Activated CD4-positive, alpha-beta T cell treated with anti-CD3 and anti-CD28 coated beads, Interleukin-2, amount 50 U/mL, for 4 hours (primary cell): ENCODE measurements around the gene MGAT2.
"Not testable (repeated sequence)": the region's sequence is repeated elsewhere in the genome, so short reads cannot be mapped to it uniquely, and the experiment has no call there.

ENCODE experiments used
- DNase-seq, 2 experiments: peaks; one replicate each; pipeline ENCODE4 v3.0.0-alpha.2; 2020

MGAT2 gene

DNA sequence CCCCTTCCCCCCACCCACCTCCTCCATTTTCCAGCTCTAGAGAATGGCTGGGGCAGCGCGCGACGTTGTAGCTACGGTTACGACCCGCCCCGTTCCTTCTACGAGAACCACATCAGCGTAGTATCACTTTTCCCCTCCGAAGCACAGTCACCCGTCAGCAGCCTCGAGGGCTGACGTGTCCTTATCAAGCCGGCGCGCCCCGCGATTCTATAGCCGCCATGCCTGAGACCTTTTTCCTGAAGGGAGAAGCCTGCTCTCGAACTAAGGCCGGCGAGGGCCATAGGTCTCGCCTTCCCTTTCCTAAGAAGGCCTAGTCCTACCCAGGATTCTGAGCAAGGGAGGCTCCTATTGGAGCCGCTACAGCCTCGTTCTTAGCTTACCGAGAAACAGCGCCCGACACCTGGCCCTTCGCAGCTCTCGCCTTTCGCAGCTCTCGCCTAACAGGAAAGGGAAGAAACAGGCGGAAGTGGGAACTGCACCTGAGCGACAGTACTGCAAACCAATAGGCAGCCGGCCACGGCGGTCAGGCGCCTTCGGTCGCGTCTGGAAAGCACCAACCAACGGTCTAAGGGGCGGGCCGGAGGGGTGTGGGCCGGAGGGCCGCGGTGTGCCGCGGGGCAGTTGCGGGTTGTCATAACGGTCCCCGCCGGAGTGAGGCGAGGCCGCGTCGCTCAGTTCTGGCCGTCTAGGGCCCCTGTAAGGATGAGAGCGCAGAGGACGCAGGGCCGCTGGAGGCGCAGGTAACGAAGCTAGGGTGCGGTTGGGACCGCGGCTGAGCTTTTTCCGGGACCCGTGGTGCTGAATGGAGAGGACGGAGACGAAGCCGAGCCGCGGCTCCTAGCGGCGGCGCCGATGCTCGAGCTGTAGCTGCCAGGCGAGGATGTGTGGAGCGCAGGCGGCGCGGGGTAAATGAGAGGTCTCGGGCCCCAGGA, at the start of gene MGAT2, which contains the start of gene RPL36AL:
Gene MGAT2, plus strand, starts transcription at position 618 of the 932 bp plus-strand sequence. CDS start 470 bp downstream, outside the sequence.
Gene RPL36AL, minus strand, starts transcription at position 445 of the 932 bp plus-strand sequence. CDS start 1,522 bp downstream, outside the sequence.
- peak; percentile 88 to 90 for DNase-seq

DNA sequence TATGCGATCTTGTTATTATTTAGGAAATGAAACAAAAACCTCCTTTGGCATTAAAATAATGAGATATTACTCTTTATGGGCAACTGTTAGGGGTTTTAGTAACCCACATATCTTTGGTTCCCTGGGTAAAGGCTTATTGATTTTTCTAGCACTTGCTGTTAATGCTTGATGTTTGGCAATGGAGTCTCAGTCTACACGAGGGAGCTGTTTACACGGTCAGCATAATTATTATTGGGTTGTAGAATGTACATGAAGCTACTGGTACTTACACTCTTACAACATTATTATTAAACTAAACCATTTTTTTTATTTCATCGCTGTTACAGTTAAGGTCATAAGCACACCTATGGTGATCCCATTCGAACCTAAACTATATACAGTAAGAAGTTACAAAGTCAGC, 46.6 kb upstream of the MGAT2 start:
- no peak for DNase-seq

DNA sequence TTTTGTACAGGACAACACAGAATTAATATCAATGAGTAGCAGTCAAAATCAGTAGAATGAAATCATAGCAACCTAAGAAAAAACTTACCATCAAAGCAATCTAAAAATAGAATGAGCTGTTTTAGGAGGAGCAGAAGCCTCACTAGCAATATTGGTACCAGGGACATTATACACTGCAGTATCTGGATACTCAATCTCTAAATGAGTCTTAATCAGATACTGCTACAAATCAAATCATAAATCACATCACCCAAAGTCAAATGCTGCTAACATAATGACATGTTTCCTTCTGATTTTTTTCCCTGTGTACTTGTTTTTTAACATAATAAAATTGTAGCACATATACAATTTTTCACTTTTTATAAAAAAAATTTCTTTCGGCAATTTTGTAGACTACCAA, 42.5 kb upstream of the MGAT2 start:
- no peak for DNase-seq

DNA sequence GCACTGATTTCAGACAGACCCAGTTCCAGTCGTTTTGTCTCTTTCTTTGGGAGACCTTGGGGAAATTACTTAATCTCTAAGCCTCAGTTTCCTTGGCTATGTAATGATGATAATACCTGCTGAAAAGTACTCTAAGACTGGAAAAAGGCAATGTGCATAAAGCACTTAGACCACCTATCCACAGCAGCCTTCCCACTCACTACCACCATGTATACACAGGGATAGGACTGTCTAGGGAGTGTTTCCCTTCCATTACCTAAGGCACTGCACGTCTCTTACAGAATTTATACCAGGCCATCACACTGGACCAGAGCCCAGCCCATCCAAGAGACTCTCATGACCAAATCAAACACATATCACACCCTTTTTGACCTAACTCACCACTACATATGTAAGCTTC, 40.8 kb upstream of the MGAT2 start:
- no peak for DNase-seq

DNA sequence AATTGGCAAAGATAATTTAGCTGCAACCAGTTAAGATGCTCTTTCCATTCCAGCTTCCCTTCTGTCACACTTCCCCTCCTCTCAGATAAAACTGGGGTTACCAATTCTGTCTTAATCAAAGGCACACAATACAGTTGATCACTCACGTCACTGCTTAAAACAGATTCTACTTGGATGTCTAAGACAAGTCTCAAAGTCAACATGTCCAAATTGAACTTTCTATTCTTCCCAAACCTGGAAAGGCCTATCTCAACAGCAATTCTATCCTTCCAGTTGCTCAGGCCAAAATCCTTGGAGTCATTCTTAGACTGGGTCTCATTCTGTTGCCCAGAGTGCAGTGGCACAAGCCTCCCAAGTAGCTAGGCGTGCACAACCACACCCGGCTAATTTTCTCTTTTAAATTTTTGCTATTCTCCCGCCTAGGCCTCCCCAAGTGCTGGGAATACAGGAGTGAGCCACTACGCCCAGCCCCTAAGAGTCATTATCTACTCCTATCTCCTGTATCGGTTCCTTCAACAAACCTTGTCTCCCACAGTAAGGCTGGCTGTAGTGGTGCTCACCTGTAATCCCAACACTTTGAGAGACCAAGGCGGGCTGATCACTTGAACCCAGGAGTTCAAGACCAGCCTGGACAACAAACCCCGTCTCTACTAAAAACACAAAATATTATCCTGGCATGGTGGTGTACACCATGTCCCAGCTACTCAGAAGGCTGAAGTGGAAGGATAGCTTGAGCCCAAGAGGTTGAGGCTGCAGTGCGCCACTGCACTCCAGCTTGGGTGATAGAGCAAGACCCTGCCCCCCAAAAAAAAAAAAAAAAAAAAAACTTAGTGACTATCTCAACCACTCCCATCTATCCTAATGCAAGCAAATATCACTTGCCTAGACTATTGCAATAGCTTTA, 39.1 kb upstream of the MGAT2 start:
- DNase-seq, result no peak

DNA sequence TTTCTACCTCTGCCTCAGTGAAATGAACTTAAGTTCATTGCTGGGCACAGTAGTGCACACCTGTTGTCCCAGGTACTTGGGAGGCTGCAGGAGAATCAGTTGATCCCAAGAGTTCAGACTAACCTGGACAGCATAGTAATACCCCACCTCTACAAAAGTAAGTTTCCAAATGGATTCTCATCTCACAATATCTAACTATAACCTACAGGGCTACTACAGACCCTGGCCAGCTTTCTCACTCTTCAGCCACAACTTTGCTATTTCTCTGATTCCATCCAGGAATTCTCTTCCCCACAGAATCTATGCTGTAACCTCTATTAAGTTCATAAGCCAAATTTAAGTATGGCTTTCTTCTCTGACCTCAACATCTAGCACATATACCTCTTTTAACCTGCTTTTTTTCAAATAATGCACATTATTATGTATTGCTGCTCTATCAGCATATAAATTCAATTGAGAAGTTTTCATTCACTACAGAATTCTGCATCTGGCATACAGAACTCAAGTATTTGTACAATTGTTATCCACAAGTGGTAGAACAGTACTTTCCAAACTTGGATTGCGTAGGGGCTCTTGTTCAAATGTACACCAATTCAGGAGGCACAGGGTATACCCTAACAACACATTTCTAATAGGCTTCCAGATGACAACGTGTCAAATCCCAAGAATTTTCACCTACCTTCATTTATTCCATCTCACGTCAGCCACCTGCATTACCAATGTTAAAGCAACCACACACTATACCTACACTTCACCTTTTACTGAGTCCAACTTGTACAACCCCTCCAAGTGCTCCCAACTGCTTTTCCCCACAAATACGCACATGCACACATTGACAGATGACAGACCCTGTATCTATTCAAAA, 38.3 kb upstream of the MGAT2 start:
- no peak for DNase-seq

DNA sequence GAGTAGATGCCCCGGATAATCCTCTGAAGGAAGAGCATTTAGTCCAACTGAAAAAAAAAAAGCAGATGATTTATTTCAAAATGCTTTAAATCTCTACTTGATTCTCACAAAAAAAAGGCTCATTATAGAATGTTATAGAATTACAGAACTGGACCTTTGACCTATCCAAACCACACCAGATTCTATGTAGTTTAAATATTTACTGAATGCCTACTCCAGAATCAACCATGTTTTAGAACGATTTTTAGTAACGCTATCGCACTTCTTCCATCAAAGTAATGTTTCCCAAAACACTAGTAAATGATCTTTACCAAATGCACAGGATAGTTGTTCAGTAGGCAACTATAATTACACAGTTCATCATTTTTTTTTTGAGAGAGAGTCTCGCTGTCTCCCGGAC, 37.0 kb upstream of the MGAT2 start:
- DNase-seq, result no peak

DNA sequence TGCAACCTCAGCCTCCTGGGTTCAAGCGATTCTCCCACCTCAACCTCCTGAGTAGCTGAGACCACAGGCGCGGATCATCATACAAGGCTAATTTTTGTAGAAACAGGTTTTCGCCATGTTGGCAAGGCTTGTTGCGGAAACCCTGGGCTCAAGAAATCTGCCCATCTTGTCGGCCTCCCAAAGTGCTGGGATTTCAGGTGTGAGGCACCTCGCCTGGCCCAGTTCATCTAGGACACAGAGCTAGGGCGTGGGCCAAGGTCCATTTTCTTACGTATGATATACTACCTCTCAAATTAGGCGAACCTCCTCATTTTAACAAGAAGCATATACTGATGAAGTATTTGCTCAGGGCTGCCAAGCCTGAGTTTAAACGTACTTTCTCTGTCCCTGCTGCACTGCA, 36.5 kb upstream of the MGAT2 start:
- DNase-seq, result no peak

DNA sequence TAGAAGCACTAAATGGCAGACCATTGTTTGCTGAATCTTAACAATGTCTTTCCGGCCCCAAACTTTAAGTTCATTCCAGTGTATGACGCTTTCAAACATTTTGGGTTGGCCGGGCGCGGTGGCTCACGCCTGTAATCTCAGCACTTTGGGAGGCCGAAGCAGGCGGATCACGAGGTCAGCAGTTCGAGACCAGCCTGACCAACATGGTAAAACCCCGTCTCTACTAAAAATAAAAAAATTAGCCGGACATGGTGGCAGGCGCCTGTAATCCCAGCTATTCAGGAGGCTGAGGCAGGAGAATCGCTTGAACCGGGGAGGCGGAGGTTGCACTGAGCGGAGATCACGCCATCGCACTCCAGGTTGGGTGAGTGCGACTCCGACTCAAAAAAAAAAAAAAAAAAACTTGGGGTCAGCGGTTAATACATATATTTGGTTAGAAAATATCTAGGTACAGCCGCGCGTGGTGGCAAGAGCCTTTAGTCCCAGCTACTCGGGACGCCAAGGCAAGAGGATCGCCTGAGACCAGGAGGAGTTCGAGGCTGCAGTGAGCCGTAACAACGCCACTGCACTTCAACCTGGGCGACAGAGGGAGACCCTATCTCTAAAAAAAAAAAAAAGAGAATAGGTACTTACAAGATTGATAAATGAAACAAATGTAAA, 35.5 kb upstream of the MGAT2 start:
- not testable (repeated sequence) for DNase-seq

DNA sequence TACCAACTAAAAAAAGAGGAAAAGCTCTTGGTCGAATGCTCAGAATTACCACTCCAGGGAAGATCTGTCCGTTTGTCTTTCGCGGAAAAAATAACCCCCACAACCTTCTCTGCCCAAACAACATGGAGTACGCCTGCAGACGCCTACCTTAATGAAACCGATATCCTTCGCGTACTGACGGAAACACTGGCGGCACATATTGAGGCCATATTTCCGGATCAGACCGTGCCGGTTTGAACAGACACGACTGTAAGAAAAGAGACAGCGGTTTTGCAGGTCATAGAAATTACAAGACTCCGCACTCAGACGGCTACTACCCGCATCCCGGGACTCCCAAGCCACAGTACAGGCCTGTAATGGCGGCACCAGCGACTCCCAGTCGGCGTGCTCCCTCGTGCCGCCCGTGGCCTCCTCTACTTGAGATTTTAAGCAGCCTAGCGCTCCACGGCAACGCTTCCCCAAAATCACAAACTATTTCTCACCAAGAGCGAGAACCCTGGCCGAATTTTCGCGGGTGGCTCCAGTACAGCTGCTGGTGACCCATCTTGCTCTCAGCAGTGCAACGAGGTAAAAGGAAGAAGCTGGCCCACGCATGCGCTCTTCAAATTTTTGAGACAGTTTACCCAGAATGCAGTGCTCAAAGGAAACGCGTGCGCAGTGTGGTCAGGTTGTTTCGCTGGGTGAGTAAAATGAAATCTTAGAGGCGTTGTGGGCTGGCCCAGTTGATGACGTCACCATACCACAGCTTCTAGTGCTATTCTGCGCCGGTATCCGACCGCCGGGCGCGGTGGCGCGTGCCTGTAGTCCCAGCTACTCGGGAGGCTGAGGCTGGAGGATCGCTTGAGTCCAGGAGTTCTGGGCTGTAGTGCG, 34.6 kb upstream of the MGAT2 start, which contains the start of gene RPS29:
Gene RPS29, minus strand, starts transcription at position 578 of the 870 bp plus-strand sequence. Its CDS starts 34 bp downstream, at position 544.
- peak; percentile 97 for DNase-seq

DNA sequence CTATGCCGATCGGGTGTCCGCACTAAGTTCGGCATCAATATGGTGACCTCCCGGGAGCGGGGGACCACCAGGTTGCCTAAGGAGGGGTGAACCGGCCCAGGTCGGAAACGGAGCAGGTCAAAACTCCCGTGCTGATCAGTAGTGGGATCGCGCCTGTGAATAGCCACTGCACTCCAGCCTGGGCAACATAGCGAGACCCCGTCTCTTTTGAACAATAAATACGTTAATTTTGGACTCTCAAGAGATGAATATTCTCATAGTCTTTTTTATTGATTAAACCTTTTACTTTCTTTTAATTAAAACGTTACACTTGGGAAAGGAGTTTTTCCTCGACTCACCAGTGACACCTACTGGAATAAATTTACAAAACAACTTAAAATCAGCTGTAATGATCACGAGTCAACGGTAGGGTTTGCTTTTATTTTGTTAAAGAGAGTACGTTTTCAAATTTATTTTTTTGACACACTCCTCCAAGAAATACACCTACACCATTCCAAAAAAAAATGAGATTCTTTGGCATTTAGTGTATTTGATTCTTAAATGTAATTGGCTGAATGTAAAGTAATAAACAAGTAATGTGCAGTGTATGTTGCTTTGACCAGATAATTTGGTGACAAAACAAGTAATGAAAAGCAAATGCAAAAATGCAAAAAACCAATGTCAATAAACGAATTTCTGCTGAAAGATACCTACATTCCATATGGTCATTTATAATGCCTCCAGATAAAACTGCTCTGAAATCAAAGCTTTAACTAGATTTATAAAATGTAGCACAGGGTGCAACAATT, 33.7 kb upstream of the MGAT2 start:
- peak; percentile 44 to 51 for DNase-seq

DNA sequence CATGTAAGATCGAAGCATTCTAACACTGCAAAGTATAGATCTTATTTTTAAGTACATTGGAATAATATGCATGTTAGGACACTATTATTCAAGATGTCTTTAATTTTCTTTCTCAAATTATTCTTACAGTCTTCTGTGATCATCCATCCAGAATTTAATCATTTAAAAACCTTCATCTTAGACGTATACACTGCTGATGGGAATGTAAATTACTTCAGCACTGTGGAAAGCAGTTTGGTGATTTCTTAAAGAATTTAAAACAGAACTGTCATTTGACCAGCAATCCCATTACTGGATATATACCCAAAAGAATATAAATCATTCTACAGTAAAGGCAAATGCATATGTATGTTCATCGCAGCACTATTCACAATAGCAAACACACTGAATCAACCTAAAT, 31.2 kb upstream of the MGAT2 start:
- no peak for DNase-seq

DNA sequence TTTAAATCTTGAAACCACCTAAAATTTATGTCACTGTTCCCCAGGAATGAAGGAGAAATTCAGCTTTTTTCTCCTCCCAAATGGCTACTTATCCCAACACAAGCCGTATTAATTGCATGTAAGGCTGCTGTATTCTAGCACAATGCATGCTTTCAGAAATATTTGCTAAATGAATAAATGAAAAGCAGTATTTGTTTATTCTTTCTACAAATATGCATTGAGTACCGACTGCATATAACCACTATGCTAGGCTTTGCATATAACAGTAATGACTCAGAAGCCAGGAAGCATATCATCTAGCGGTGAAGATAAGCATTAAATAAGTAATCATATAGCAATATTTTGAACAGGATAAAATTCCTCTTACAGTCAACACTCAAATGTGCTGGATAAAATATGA, 27.6 kb upstream of the MGAT2 start:
- no peak for DNase-seq

DNA sequence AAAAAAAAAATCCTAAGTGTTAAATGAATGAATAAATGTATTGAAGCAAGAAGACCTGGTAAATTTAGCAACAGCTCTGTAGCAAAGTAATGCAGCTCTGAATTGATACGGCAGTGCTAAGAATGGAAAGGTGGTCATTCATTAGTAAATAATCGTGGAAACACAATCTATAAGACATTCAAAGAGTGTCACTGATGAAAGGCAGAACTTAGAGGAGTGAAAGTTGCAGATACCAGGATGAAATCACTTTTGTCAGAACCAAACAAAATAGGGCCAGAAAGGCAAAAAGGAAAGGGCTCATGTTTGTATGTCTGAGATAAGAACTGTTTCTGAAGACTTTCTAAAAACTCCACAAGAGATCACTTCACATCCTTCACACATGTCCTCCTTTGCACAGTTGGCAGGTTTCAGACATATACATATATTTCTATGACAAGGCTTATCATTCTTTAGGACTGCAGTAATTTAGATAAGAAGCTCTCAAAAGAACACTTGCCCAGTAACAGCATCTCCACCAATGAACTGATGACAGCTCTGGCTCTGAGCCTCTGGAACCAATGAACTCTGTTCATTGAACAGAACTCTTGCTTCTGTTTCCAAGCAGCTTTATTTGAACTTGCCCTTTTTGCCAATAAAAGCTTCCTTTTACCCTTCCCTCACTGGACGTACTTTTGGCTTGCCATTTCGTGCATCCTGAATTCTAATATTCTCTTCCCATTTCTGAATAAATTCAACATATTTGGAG, 26.1 kb upstream of the MGAT2 start:
- no peak for DNase-seq

DNA sequence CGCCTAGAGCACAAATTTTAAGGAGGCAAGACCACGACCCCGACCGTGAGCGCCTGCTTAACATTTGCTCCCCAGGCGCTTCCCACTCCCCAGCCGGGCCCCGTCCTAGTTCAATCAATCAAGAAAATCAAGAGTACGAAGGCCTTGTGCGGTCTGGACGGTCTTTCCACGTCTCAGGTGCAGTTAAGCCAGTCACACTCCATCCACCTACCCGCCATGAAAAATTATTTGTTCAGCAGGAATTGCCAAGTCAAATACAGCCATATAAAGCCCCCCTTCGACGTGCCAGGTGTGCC, 22.5 kb upstream of the MGAT2 start:
- DNase-seq, result no peak

DNA sequence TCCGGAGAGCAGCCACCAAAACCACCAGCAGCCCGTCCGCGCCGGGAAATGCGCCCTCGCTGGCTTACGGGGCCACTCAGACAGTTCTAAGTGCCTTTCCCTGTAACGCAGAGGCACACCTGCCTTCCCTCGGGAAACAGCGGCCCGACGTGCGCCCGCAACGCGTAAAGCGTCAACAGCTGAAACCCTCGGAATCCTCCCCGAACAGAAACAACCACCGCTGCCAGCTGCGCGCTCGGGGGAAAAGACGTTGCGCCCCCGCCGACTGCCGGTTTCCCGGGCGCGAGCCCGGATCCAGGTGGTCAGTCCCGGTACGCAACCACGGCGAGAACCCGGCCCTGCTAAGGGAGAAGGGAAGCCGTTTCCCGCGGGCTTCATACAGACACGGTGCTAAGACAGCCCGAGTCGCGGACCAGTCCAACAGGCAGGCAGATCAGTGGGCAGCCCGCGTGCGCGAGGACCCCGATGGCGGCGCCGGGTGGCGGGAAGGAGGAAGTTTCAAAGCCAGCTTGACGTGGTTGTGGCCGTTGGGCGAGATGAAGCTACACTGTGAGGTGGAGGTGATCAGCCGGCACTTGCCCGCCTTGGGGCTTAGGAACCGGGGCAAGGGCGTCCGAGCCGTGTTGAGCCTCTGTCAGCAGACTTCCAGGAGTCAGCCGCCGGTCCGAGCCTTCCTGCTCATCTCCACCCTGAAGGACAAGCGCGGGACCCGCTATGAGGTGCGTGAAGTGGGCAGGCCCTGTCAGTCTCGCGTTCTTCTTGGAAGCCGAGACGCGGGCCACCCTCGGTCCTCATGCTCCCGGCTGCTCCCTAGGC, 21.9 kb upstream of the MGAT2 start, which contains the start of gene LRR1:
Gene LRR1, plus strand, starts transcription at position 456 of the 816 bp plus-strand sequence. Its CDS starts 81 bp downstream, at position 537.
- peak; percentile 81 to 88 for DNase-seq

DNA sequence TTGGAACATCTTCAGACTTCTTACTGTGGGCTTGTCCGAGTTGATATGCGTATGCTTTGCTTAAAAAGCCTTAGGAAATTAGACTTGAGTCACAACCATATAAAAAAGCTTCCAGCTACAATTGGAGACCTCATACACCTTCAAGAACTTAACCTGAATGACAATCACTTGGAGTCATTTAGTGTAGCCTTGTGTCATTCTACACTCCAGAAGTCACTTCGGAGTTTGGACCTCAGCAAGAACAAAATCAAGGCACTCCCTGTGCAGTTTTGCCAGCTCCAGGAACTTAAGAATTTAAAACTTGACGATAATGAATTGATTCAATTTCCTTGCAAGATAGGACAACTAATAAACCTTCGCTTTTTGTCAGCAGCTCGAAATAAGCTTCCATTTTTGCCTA, 13.0 kb upstream of the MGAT2 start:
- no peak for DNase-seq

DNA sequence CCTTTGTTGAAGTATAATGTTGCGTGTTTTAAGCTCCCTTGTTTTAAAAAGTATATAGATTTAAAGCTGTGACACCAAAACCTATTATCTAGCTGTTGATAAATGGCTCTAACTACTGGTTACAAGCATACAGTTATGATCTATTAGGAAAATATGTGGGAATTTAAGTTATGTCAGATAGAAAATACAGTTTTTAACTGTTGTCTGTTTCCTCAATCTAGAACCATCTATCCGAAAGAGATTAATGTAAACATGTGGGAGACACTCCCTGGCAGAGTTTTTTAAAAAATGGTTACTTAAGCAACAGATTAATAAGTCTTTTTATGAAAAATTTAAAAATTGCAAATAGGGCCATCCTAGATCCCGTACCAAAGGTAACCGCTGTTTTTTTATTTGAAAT, 8.3 kb upstream of the MGAT2 start:
- no peak for DNase-seq
